GM23338 (cell line): ENCODE measurements around the gene CALR3. TPM values are rescaled to one million over a fixed set of nuclear protein-coding genes. Genes with fewer than 3 reads are reported as not detected.

Source experiments
- ATAC-seq: fragments of 200-7000 bp; cut with Tn5 transposase; 3 replicates; pipeline ENCODE4 v1.9.1; 2020
- DNase-seq: peaks from one replicate; pipeline ENCODE4 v3.0.0-alpha.2; 2015; ENCODE audit warnings: low spot score
- H2AFZ ChIP-seq: fragments of 200-600 bp; sonication (generic); 2 replicates; pipeline ENCODE4 v1.8.0; 2016; ENCODE audit warnings: antibody characterized with exemption, mild to moderate bottlenecking, moderate library complexity
- H3F3A ChIP-seq: fragments of 200-600 bp; sonication (generic); replicated peaks from 2 replicates; pipeline ENCODE4 v1.8.0; 2017; ENCODE audit warnings: antibody characterized with exemption, mixed run types, low read depth
- H3K27ac ChIP-seq: fragments of 200-600 bp; sonication (generic); 2 replicates; pipeline ENCODE4 v1.6.1; 2016; ENCODE audit warnings: low read depth
- H3K27me3 ChIP-seq: fragments of 200-600 bp; sonication (generic); 2 replicates; pipeline ENCODE4 v1.8.0; 2016; ENCODE audit warnings: mild to moderate bottlenecking, mixed run types, moderate library complexity; ENCODE audit not compliant: insufficient read depth
- H3K36me3 ChIP-seq: fragments of 200-600 bp; sonication (generic); 2 replicates; pipeline ENCODE4 v1.8.0; 2016; ENCODE audit warnings: mild to moderate bottlenecking; ENCODE audit not compliant: insufficient read depth
- H3K4me1 ChIP-seq: fragments of 200-600 bp; sonication (generic); 2 replicates; pipeline ENCODE4 v1.8.0; 2016; ENCODE audit warnings: mild to moderate bottlenecking, moderate library complexity; ENCODE audit not compliant: insufficient read depth
- H3K4me2 ChIP-seq: fragments of 200-600 bp; sonication (generic); 2 replicates; pipeline ENCODE4 v1.7.1; 2017; ENCODE audit warnings: mixed run types
- H3K4me3 ChIP-seq: fragments of 200-600 bp; sonication (generic); 2 replicates; pipeline ENCODE4 v1.6.1; 2016; ENCODE audit warnings: mixed run types
- H3K79me2 ChIP-seq: fragments of 200-600 bp; sonication (generic); replicated peaks from 2 replicates; pipeline ENCODE4 v1.8.0; 2017; ENCODE audit warnings: mild to moderate bottlenecking; ENCODE audit not compliant: insufficient read depth
- H3K9me2 ChIP-seq: fragments of 200-600 bp; sonication (generic); 2 replicates; pipeline ENCODE4 v1.8.0; 2017; ENCODE audit not compliant: insufficient read depth
- H4K20me1 ChIP-seq: fragments of 200-600 bp; sonication (generic); replicated peaks from 2 replicates; pipeline ENCODE4 v1.8.0; 2017; ENCODE audit warnings: mild to moderate bottlenecking; ENCODE audit not compliant: insufficient read depth
- H3K27ac Mint-ChIP-seq: 2 replicates; pipeline ENCODE4 v1.8.0; 2020; ENCODE audit warnings: inconsistent platforms, mild to moderate bottlenecking, moderate library complexity, mixed read lengths
- H3K27me3 Mint-ChIP-seq: 3 replicates; pipeline ENCODE4 v1.8.0; 2022; ENCODE audit warnings: low read depth, mild to moderate bottlenecking, moderate library complexity, mixed read lengths, inconsistent platforms; ENCODE audit not compliant: insufficient read depth, poor library complexity
- H3K36me3 Mint-ChIP-seq: 3 replicates; pipeline ENCODE4 v1.8.0; 2021; ENCODE audit warnings: low read depth, mild to moderate bottlenecking, inconsistent platforms, moderate library complexity, mixed read lengths
- H3K4me1 Mint-ChIP-seq: 3 replicates; pipeline ENCODE4 v1.8.0; 2020; ENCODE audit warnings: mild to moderate bottlenecking, inconsistent platforms, mixed read lengths
- H3K4me3 Mint-ChIP-seq: 3 replicates; pipeline ENCODE4 v1.8.0; 2021; ENCODE audit warnings: moderate library complexity, mild to moderate bottlenecking, inconsistent platforms, mixed read lengths
- H3K9me3 Mint-ChIP-seq: 3 replicates; pipeline ENCODE4 v1.8.0; 2020; ENCODE audit warnings: moderate library complexity, mild to moderate bottlenecking, inconsistent platforms, mixed read lengths
- CREB1 ChIP-seq: fragments of 250-450 bp; sonication (Bioruptor Pico); IDR thresholded peaks from 2 replicates; pipeline ENCODE4 v1.5.0; 2020; ENCODE audit warnings: low read depth, mild to moderate bottlenecking, moderate library complexity
- CTCF ChIP-seq, 2 experiments: fragments of 200-600 bp in 1 of 2; sonication (generic) in 1 of 2; conservative IDR thresholded peaks; 2 replicates each; pipeline versions ENCODE4 v1.5.1 to v1.6.1; 2016 to 2017; ENCODE audit warnings: antibody characterized with exemption in 2 of 2, low read depth in 2 of 2, mild to moderate bottlenecking in 2 of 2, moderate library complexity in 1 of 2
- ETS1 ChIP-seq: IDR thresholded peaks from 2 replicates; pipeline ENCODE4 v1.6.1; 2016; ENCODE audit warnings: antibody characterized with exemption
- EZH2 ChIP-seq: fragments of 200-600 bp; sonication (generic); IDR thresholded peaks from one replicate; pipeline ENCODE4 v1.8.0; 2017; ENCODE audit warnings: antibody characterized with exemption, mild to moderate bottlenecking, low read depth; ENCODE audit not compliant: unreplicated experiment
- EZH2phosphoT487 ChIP-seq: fragments of 200-600 bp; sonication (generic); IDR thresholded peaks from one replicate; pipeline ENCODE4 v1.8.1; 2018; ENCODE audit warnings: antibody characterized with exemption; ENCODE audit not compliant: unreplicated experiment
- JUNB ChIP-seq: IDR thresholded peaks from one replicate; pipeline ENCODE4 v1.6.1; 2016; ENCODE audit warnings: antibody characterized with exemption; ENCODE audit not compliant: unreplicated experiment
- NANOG ChIP-seq: IDR thresholded peaks from 2 replicates; pipeline ENCODE4 v1.6.1; 2016; ENCODE audit warnings: antibody characterized with exemption, borderline replicate concordance
- POLR2AphosphoS5 ChIP-seq: IDR thresholded peaks from 2 replicates; pipeline ENCODE4 v1.6.1; 2016; ENCODE audit warnings: antibody characterized with exemption, low read depth
- REST ChIP-seq: IDR thresholded peaks from one replicate; pipeline ENCODE4 v1.6.1; 2018; ENCODE audit warnings: antibody characterized with exemption; ENCODE audit not compliant: unreplicated experiment
- STAT1 ChIP-seq: IDR thresholded peaks from one replicate; pipeline ENCODE4 v1.6.1; 2016; ENCODE audit warnings: antibody characterized with exemption; ENCODE audit not compliant: unreplicated experiment
- ZNF114 ChIP-seq: fragments of 250-450 bp; sonication (Bioruptor Pico); IDR thresholded peaks from 2 replicates; pipeline ENCODE4 v1.5.0; 2020; ENCODE audit warnings: mild to moderate bottlenecking, moderate library complexity
- ZNF331 ChIP-seq: fragments of 250-450 bp; sonication (Bioruptor Pico); IDR thresholded peaks from 2 replicates; pipeline ENCODE4 v1.5.0; 2020; ENCODE audit warnings: low read depth, mild to moderate bottlenecking, moderate library complexity
- ZNF462 ChIP-seq: fragments of 250-450 bp; sonication (Bioruptor Pico); IDR thresholded peaks from 2 replicates; pipeline ENCODE4 v1.5.0; 2020; ENCODE audit warnings: mild to moderate bottlenecking, moderate library complexity
- polyA plus RNA-seq: library from polyadenylated mRNA; unstranded; fragments of >200 nt; fragmentation: Nextera tagmentation; extraction: Ambion mirVana; gene quantifications from 2 replicates; pipeline ENCODE4 v1.2.1, GENCODE V29; 2016
- total RNA-seq: library from RNA; depleted of rRNA; stranded (reverse); fragments of >200 nt; shearing (Covaris generic); gene quantifications from 2 replicates; pipeline ENCODE4 v1.2.3, GENCODE V29; 2014

The CALR3 gene
- total and polyA plus RNA-seq, 2 experiments from 2014 or later: 0.42 to 0.66 TPM

- Histone ChIP-seq H3K9me2 (no peaks in the 10 kb centered on the region), H3K4me1 (no peaks in the 10 kb centered on the region), H4K20me1 (no peaks in the 10 kb centered on the region), H3F3A (no peaks in the 10 kb centered on the region), H3K79me2 (no peaks in the 10 kb centered on the region), H3K4me3 (no peak overlapping the region), H2AFZ (no peak overlapping the region), H3K4me2 (no peak overlapping the region), H3K27ac (no peak overlapping the region), H3K36me3 (peaks cover 18% of the 10 kb centered on the region; the same call in 1 of the 2 replicates), H3K27me3 (no peaks in the 10 kb centered on the region)
- no peak for ATAC-seq
- Mint-ChIP-seq H3K4me1 (no peaks in the 10 kb centered on the region), H3K9me3 (no peaks in the 10 kb centered on the region), H3K27ac (no peak overlapping the region), H3K36me3 (peaks cover 36% of the 10 kb centered on the region), H3K4me3 (no peak overlapping the region), H3K27me3 (peaks cover 4% of the 10 kb centered on the region)
- no peak for TF ChIP-seq POLR2AphosphoS5
- no peak for TF ChIP-seq ZNF331 (CRISPR knock-in tag)
- TF ChIP-seq CREB1 (CRISPR knock-in tag): no peak
- TF ChIP-seq EZH2: no peak
- TF ChIP-seq NANOG: no peak
- no peak for TF ChIP-seq JUNB
- TF ChIP-seq ZNF462 (CRISPR knock-in tag): no peak
- TF ChIP-seq ETS1: no peak
- no peak for TF ChIP-seq EZH2phosphoT487
- TF ChIP-seq REST: no peak
- no peak for TF ChIP-seq ZNF114
- no peak for TF ChIP-seq STAT1
- no peak for TF ChIP-seq CTCF (conservative IDR thresholded peaks at IDR 0.05; ENCODE audit: low read depth in 2 of 2)
- no peak for DNase-seq
Observed at GRCh38 chr19:16433986-16434385, 62.0 kb downstream of the CALR3 start.
